Right cardiac atrium (tissue), 5 donors: ENCODE data around the gene GNAQ. TPM values are rescaled to one million over a fixed set of nuclear protein-coding genes. Genes with fewer than 3 reads are reported as not detected.

ENCODE experiments used
- ATAC-seq, 2 donors: fragments of 200-7000 bp; cut with Tn5 transposase; one replicate each; pipeline versions ENCODE4 v1.8.0 to v1.9.1; 2020; ENCODE audit warnings: moderate library complexity in 2 of 2, mild to moderate bottlenecking in 1 of 2
- DNase-seq, 3 donors: peaks; one replicate each; pipeline ENCODE4 v3.0.0-alpha.2; 2020
- H3K27ac ChIP-seq: one replicate; pipeline ENCODE4 v1.5.1; 2013; ENCODE audit warnings: mild to moderate bottlenecking, low read length, control low read depth, moderate library complexity
- H3K27me3 ChIP-seq: one replicate; pipeline ENCODE4 v1.6.1; 2013; ENCODE audit not compliant: control insufficient read depth, insufficient read depth
- H3K4me1 ChIP-seq: one replicate; pipeline ENCODE4 v1.6.1; 2013; ENCODE audit warnings: low read length; ENCODE audit not compliant: control insufficient read depth, insufficient read depth
- H3K4me3 ChIP-seq: one replicate; pipeline ENCODE4 v1.5.1; 2013; ENCODE audit warnings: low read length, control low read depth
- H3K9me3 ChIP-seq: one replicate; pipeline ENCODE4 v1.6.1; 2013; ENCODE audit warnings: low read length; ENCODE audit not compliant: control insufficient read depth
- WGBS: extraction: QIAGEN DNeasy Blood & Tissue Kit; methylation state at CpG from one replicate; pipeline ENCODE4 v1.1.7; 2013; 5-methylcytosine and 5-hydroxymethylcytosine counted together
- intact Hi-C, 4 donors: fragments of 100-400 bp; cut with DNase I; formaldehyde crosslinking; loops; one replicate each; pipeline versions ENCODE4 v1.11.0 to v1.14.0; 2022 to 2023
- polyA plus RNA-seq: library from polyadenylated mRNA; stranded (reverse); fragments of 200-250 nt; gene quantifications from one replicate; pipeline ENCODE4 v1.2.3, GENCODE V29; 2013
- total RNA-seq, 4 donors: library from RNA; stranded (reverse); fragmentation: NEBNext Ultra II Directional; extraction: Animal tissue kit (Norgen Biotek cat#: 25700); gene quantifications; one replicate each; pipeline ENCODE4 v1.2.1, GENCODE V29; 2021
- donor health status: healthy with polysubstance abuse.
- donor health status: DM: no; HTN: yes; CAD: no.
- donor health status: DM: no; HTN: no; CAD: no.
- donor health status: DM: no; HTN: yes; CAD: no; lungs with severe emphysema.
- donor health status: DM: yes; HTN: yes; CAD: no.

Gene GNAQ
- total and polyA plus RNA-seq, 5 donors: 6.0 to 18.1 (median 16.4) TPM

DNA sequence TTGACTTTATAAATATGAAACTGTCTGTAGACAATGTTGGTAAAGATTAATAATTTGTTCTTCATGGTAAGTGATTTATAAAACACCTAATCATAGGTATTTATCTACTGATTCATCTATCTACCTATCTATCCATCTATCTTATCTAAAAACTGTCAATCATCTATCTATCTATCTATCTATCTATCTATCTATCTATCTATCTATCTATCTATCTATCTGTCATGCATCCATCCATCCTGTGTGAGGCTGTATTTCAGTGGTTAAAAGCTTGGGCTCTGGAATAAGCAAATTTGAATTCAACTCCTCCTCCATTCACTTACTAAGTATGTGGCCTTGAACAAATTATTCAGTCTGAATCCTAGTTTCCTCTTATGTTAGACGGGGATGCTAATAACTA lies 221.6 kb downstream of the GNAQ start:
- ATAC-seq (no peak), DNase-seq (no peak)
- Histone ChIP-seq H3K4me1 (no peaks in the 10 kb centered on the region), H3K27ac (no peak overlapping the region), H3K4me3 (no peak overlapping the region), H3K9me3 (no peaks in the 10 kb centered on the region), H3K27me3 (no peaks in the 10 kb centered on the region)
- WGBS: 85% methylated on average over 1 of the region's 1 CpG
- intact Hi-C loops: no loop called here

DNA sequence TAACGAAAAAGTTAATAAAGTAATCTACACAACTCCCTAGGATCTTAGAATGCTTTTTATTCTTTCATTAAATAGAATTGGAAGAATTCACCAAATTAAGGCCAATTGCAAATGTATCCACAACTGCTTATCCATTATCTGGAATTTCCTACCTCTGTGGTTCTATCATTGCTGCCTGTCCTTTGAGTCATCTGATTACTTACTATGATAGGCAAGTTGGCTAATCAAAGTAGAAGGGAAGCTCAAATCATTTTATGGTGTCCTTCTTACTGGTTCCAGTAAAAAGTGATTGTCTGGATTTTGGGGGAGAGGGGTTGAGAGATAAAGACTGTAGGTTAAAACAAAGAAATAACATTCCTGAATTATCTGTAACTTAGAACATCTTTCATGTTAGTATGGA lies 222.1 kb downstream of the GNAQ start:
- 93% methylated on average over 1 of the region's 1 CpG for WGBS
- H3K27ac ChIP-seq: no peak overlapping the region
- DNase-seq (no peak), ATAC-seq (no peak)
- no peaks in the 10 kb centered on the region for H3K9me3 ChIP-seq
- no peaks in the 10 kb centered on the region for H3K27me3 ChIP-seq
- no peak overlapping the region for H3K4me3 ChIP-seq
- no peaks in the 10 kb centered on the region for H3K4me1 ChIP-seq
- intact Hi-C loops: no loop called here

DNA sequence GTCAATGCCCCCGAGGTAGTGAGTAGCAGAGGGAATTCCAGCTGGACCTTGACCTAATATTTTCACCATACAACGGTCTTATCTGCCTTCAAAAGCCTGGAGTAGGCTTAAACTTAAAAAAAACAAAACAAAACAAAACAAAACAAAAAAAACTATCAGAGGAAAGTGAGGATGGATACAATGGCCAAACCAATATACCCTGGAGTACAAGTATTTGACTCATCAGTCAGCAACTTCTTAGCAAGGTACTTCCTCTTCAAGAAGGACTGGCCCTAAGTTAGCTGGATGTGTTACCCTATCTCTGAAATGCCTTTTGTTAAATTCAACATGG lies 222.9 kb downstream of the GNAQ start:
- no peak overlapping the region for H3K4me3 ChIP-seq
- intact Hi-C loops: no loop called here
- DNase-seq: no peak
- H3K27me3 ChIP-seq: no peaks in the 10 kb centered on the region
- H3K4me1 ChIP-seq: no peaks in the 10 kb centered on the region
- no peak for ATAC-seq
- no peaks in the 10 kb centered on the region for H3K9me3 ChIP-seq
- WGBS: 73% methylated on average over 2 of the region's 2 CpGs
- no peak overlapping the region for H3K27ac ChIP-seq

GRCh38 chr9:77807846-77808750 lies 223.5 kb downstream of the GNAQ start:
- DNase-seq (no peak), ATAC-seq (peak in 1 of 2 donors; percentile 23)
- no peaks in the 10 kb centered on the region for H3K27me3 ChIP-seq
- no peak overlapping the region for H3K4me3 ChIP-seq
- 64% methylated on average over 6 of the region's 6 CpGs for WGBS
- H3K9me3 ChIP-seq: no peaks in the 10 kb centered on the region
- H3K27ac ChIP-seq: no peak overlapping the region
- intact Hi-C loops: no loop called here
- H3K4me1 ChIP-seq: no peaks in the 10 kb centered on the region

DNA sequence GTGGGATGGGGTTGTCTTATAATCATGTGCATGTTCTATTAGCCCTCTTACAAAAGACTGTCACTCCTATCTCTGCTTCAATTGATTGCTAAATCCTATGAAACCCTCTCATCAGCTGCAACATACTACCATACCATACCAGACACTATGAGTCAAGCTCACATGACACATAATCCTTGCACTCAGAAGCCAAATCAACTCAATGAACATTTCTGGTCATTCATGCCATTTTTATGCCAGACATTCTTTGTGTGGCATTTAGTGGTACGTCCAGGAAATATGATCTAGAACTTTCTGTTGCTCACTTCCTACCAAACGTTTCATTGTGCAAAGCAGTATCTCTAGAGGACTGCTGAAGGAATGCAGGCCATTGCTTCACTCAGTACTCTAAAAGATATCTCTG lies 224.3 kb downstream of the GNAQ start:
- DNase-seq (no peak), ATAC-seq (peak; percentile 57 to 87)
- Histone ChIP-seq H3K27ac (no peak overlapping the region), H3K9me3 (no peaks in the 10 kb centered on the region), H3K4me1 (no peaks in the 10 kb centered on the region), H3K4me3 (no peak overlapping the region), H3K27me3 (no peaks in the 10 kb centered on the region)
- intact Hi-C loops: no loop called here
- WGBS: 29% methylated on average over 2 of the region's 2 CpGs

DNA sequence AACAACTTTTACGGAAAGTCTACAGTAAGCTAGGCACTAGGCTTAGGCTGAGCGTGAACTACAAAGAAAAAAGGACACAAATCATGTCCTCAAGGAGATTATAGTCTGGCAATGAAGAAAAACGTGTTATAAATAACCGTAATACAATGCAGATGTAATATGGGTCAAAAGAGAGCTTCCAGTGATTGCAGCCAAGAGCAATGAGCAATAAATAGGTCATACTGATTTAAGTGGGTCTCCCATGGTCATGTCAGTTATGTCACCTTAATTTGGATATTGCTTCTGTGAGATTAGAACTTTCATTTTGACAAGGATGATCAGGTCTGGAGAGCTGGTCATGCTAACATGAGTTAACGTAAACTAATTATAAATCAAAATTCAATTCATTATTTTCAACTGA lies 224.9 kb downstream of the GNAQ start:
- DNase-seq (no peak), ATAC-seq (no peak)
- Histone ChIP-seq H3K4me3 (no peak overlapping the region), H3K9me3 (no peaks in the 10 kb centered on the region), H3K27ac (no peak overlapping the region), H3K27me3 (no peaks in the 10 kb centered on the region), H3K4me1 (no peaks in the 10 kb centered on the region)
- 95% methylated on average over 5 of the region's 5 CpGs for WGBS
- intact Hi-C loops: no loop called here

DNA sequence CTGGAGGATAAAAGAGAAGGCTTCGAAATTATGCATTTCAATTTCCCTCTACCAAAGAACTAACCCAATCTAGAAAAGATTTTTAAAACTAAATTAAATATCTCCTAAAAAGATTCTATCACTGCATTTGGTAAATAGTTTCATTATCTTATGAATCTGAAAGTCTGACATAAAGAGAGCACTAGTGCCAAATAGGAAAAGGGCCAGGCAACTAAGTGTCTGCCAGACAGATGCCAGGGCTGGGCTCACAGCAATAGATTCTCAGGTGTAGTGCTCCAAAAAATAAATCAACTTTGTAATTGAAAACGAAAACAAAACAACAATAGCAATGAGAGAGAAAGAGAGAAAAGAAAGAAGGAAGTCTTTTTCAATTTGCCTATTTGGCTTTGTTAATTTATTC lies 225.8 kb downstream of the GNAQ start:
- no peak overlapping the region for H3K27ac ChIP-seq
- H3K4me3 ChIP-seq: no peak overlapping the region
- WGBS: 91% methylated on average over 2 of the region's 2 CpGs
- no peaks in the 10 kb centered on the region for H3K9me3 ChIP-seq
- intact Hi-C loops: no loop called here
- ATAC-seq (no peak), DNase-seq (no peak)
- no peaks in the 10 kb centered on the region for H3K4me1 ChIP-seq
- H3K27me3 ChIP-seq: no peaks in the 10 kb centered on the region

GRCh38 chr9:77803423-77803822 lies 228.2 kb downstream of the GNAQ start:
- H3K4me1 ChIP-seq: no peaks in the 10 kb centered on the region
- DNase-seq (no peak), ATAC-seq (no peak)
- intact Hi-C loops: no loop called here
- H3K27ac ChIP-seq: no peak overlapping the region
- H3K4me3 ChIP-seq: no peak overlapping the region
- H3K27me3 ChIP-seq: no peaks in the 10 kb centered on the region
- WGBS: 94% methylated on average over 1 of the region's 1 CpG
- H3K9me3 ChIP-seq: no peaks in the 10 kb centered on the region

DNA sequence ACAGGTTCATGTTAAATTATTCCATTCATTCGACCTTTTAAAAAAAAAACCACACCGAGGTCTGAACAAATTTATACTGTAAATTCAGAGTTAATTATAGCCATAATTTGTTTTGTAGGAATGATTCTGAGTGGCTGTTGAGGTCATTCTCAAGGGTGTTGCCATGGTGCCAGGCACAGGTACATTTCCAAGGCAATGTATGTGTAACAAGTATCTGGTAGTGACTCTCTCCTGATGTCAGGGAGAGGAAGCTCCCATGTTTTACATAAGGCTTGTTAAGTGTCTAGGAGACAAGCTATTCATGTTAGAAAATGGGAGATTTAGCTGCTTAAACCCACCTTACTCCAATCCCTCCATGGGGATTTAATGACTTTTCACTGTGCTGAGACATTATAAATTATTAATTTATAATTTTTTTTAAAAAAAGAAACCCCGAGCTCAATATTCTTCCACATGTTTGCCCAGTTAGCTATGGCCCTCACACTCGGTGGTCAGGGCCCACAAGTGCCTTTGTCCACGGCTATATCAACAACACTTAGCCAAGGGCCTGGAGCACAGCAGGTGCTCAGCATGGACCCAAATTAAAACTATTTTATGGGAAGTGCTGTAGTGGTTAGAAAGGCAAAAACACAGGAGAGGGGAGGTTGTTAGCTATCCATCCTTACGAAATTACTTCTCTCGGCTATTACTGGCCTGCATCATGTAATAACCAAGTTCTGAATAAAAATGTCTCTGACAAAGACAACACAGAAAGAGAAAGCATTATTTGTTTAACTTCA lies 228.9 kb downstream of the GNAQ start:
- 93% methylated on average over 7 of the region's 7 CpGs for WGBS
- ATAC-seq (no peak), DNase-seq (no peak)
- intact Hi-C loops: no loop called here
- Histone ChIP-seq H3K4me1 (no peaks in the 10 kb centered on the region), H3K27ac (no peak overlapping the region), H3K4me3 (no peak overlapping the region), H3K9me3 (no peaks in the 10 kb centered on the region), H3K27me3 (no peaks in the 10 kb centered on the region)

- Histone ChIP-seq H3K27me3 (no peaks in the 10 kb centered on the region), H3K27ac (no peak overlapping the region), H3K9me3 (no peaks in the 10 kb centered on the region), H3K4me1 (no peaks in the 10 kb centered on the region), H3K4me3 (no peak overlapping the region)
- intact Hi-C loops: no loop called here
- ATAC-seq: no peak
- no peak for DNase-seq
- 98% methylated on average over 3 of the region's 3 CpGs for WGBS
These were observed 229.5 kb downstream of the GNAQ start for GRCh38 chr9:77802064-77802463.

- Histone ChIP-seq H3K4me3 (no peak overlapping the region), H3K27ac (no peak overlapping the region), H3K27me3 (no peaks in the 10 kb centered on the region), H3K4me1 (no peaks in the 10 kb centered on the region), H3K9me3 (no peaks in the 10 kb centered on the region)
- DNase-seq: no peak
- no peak for ATAC-seq
- WGBS: 99% methylated on average over 3 of the region's 3 CpGs
- intact Hi-C loops: no loop called here
These were observed 230.6 kb downstream of the GNAQ start for GRCh38 chr9:77800924-77801551.
